ENCODE data around the gene TBC1D32.

TBC1D32 gene

GRCh38 chr6:121142093-121142492, 192.2 kb downstream of the TBC1D32 start:
- Histone ChIP-seq H3K27ac (no peak overlapping the region), H3K4me1 (ENCODE audit: control insufficient read depth in 1 of 2, insufficient read depth in 1 of 2, low read depth in 1 of 2, low read length in 1 of 2) (no peaks in the 10 kb centered on the region)

GRCh38 chr6:121135425-121135824, 198.9 kb downstream of the TBC1D32 start:
- H3K27me3 ChIP-seq = no peaks in the 10 kb centered on the region
- H3K27ac ChIP-seq = no peak overlapping the region
- no peak for TF ChIP-seq CTCF (IDR thresholded peaks at IDR 0.05)
- H3K4me3 ChIP-seq (ENCODE audit: low read depth in 1 of 2, low read length in 1 of 2) = no peak overlapping the region
- H3K36me3 ChIP-seq = no peaks in the 10 kb centered on the region
- no peaks in the 10 kb centered on the region for H3K9me3 ChIP-seq
- no peaks in the 10 kb centered on the region for H3K4me1 ChIP-seq (ENCODE audit: control insufficient read depth in 1 of 2, insufficient read depth in 1 of 2, low read depth in 1 of 2, low read length in 1 of 2)

More at GRCh38 chr6:121142093-121142492, 192.2 kb downstream of the TBC1D32 start:
- Histone ChIP-seq H3K27me3 (no peaks in the 10 kb centered on the region), H3K4me3 (ENCODE audit: low read depth in 1 of 2, low read length in 1 of 2) (no peak overlapping the region), H3K9me3 (no peaks in the 10 kb centered on the region), H3K36me3 (no peaks in the 10 kb centered on the region)
- TF ChIP-seq CTCF (IDR thresholded peaks at IDR 0.05) = no peak

GRCh38 chr6:121134922-121135321, 199.4 kb downstream of the TBC1D32 start:
- Histone ChIP-seq H3K27me3 (no peaks in the 10 kb centered on the region), H3K9me3 (no peaks in the 10 kb centered on the region), H3K4me1 (ENCODE audit: control insufficient read depth in 1 of 2, insufficient read depth in 1 of 2, low read depth in 1 of 2, low read length in 1 of 2) (no peaks in the 10 kb centered on the region), H3K27ac (no peak overlapping the region), H3K4me3 (ENCODE audit: low read depth in 1 of 2, low read length in 1 of 2) (no peak overlapping the region), H3K36me3 (no peaks in the 10 kb centered on the region)
- no peak for TF ChIP-seq CTCF (IDR thresholded peaks at IDR 0.05)

- TF ChIP-seq CTCF (IDR thresholded peaks at IDR 0.05) = no peak
- no peak overlapping the region for H3K4me3 ChIP-seq (ENCODE audit: low read depth in 1 of 2, low read length in 1 of 2)
Measured at GRCh38 chr6:121124600-121124999, 209.7 kb downstream of the TBC1D32 start.

GRCh38 chr6:121112356-121112755, 221.9 kb downstream of the TBC1D32 start:
- TF ChIP-seq CTCF (IDR thresholded peaks at IDR 0.05) = no peak
- H3K4me1 ChIP-seq (ENCODE audit: control insufficient read depth in 1 of 2, insufficient read depth in 1 of 2, low read depth in 1 of 2, low read length in 1 of 2) = no peaks in the 10 kb centered on the region
- H3K27ac ChIP-seq = no peak overlapping the region
- no peaks in the 10 kb centered on the region for H3K9me3 ChIP-seq
- no peaks in the 10 kb centered on the region for H3K27me3 ChIP-seq
- no peaks in the 10 kb centered on the region for H3K36me3 ChIP-seq
- no peak overlapping the region for H3K4me3 ChIP-seq (ENCODE audit: low read depth in 1 of 2, low read length in 1 of 2)

More at GRCh38 chr6:121124600-121124999, 209.7 kb downstream of the TBC1D32 start:
- peaks cover 6% of the 10 kb centered on the region for H3K9me3 ChIP-seq
- H3K27ac ChIP-seq = no peak overlapping the region
- H3K27me3 ChIP-seq = no peaks in the 10 kb centered on the region
- H3K36me3 ChIP-seq = no peaks in the 10 kb centered on the region
- no peaks in the 10 kb centered on the region for H3K4me1 ChIP-seq (ENCODE audit: control insufficient read depth in 1 of 2, insufficient read depth in 1 of 2, low read depth in 1 of 2, low read length in 1 of 2)

- Histone ChIP-seq H3K4me1 (ENCODE audit: control insufficient read depth in 1 of 2, insufficient read depth in 1 of 2, low read depth in 1 of 2, low read length in 1 of 2) (no peaks in the 10 kb centered on the region), H3K4me3 (ENCODE audit: low read depth in 1 of 2, low read length in 1 of 2) (no peak overlapping the region), H3K27ac (no peak overlapping the region), H3K36me3 (no peaks in the 10 kb centered on the region), H3K27me3 (no peaks in the 10 kb centered on the region), H3K9me3 (no peaks in the 10 kb centered on the region)
- no peak for TF ChIP-seq CTCF (IDR thresholded peaks at IDR 0.05)
Measured at GRCh38 chr6:121110733-121111132, 223.5 kb downstream of the TBC1D32 start.
